GM12872 (cell line): ENCODE data around the gene RINL.

Experiments
- TF ChIP-seq, protein P1 (sequence below): IDR thresholded peaks from 3 replicates; pipeline ENCODE4 v1.5.1; 2011; ENCODE audit warnings: low read depth, mild to moderate bottlenecking, low read length, moderate library complexity; ENCODE audit not compliant: insufficient read depth

The RINL gene

DNA sequence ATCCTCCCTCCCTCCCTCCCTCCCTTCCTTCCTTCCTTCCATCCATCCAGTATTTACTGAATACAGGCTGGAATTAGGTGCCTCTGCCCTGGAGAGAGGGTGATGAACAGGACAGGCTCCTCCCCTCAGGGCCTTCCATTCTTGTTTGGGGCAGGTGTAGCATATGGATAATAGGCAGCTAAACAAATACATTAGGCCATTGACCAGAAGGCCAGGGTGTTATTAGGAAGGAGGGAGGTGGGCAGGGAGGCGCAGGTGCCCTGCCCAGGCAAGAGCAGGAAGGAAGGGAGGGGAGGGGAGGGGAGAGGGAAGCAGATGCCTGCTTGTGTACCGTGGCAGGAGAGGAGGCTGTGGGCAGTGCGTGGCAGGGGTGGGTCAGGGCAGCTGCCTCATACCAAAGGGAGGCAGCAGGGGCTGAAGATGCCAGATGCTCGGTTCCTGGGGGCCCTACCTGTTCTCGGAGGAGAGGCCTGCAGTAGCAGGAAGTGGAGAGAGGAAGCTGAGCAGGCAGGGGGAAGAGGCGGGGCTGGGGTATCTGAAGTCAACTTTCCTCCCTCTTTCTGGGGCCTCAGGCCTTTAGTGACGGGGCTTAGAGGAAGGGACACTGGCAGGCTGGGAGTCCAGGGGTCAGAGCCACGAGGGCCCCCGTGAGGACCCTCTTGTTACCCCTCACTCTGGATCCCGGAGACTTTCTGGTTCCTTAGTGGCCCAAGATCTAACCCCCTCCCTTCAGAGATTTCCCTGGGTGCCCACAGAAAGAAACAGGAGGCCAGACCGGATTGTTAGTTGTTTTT is at the start of gene RINL:
RINL (minus strand) TSS at position 495 of the 794 bp plus-strand sequence. CDS start 1,533 bp downstream, outside the sequence.
- TF ChIP-seq, protein P1, sequence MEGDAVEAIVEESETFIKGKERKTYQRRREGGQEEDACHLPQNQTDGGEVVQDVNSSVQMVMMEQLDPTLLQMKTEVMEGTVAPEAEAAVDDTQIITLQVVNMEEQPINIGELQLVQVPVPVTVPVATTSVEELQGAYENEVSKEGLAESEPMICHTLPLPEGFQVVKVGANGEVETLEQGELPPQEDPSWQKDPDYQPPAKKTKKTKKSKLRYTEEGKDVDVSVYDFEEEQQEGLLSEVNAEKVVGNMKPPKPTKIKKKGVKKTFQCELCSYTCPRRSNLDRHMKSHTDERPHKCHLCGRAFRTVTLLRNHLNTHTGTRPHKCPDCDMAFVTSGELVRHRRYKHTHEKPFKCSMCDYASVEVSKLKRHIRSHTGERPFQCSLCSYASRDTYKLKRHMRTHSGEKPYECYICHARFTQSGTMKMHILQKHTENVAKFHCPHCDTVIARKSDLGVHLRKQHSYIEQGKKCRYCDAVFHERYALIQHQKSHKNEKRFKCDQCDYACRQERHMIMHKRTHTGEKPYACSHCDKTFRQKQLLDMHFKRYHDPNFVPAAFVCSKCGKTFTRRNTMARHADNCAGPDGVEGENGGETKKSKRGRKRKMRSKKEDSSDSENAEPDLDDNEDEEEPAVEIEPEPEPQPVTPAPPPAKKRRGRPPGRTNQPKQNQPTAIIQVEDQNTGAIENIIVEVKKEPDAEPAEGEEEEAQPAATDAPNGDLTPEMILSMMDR = no peak

DNA sequence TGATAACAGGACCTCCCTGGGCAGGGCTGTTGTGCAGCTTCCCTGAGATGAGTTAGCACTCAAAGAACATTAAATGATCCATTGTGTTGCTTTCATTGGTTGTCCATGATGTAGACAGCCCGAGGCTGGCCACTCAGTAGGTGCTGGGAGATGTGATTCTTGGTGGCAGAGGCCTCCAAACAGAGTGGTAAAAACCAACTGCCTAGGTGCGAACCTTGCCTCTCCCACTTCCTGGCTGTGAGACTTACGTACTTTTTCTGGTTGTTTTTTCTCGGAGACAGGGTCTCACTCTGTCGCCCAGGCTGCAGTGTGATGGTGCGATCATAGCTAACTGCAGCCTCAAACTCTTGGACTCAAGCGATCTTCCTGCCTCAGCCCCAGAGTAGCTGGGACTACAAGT is 46.3 kb upstream of the RINL start:
- TF ChIP-seq, protein P1 = no peak

GRCh38 chr19:38922482-38922881 is 44.4 kb upstream of the RINL start:
- TF ChIP-seq, protein P1 = no peak

GRCh38 chr19:38921420-38922274 is 43.6 kb upstream of the RINL start:
- TF ChIP-seq, protein P1 = no peak

DNA sequence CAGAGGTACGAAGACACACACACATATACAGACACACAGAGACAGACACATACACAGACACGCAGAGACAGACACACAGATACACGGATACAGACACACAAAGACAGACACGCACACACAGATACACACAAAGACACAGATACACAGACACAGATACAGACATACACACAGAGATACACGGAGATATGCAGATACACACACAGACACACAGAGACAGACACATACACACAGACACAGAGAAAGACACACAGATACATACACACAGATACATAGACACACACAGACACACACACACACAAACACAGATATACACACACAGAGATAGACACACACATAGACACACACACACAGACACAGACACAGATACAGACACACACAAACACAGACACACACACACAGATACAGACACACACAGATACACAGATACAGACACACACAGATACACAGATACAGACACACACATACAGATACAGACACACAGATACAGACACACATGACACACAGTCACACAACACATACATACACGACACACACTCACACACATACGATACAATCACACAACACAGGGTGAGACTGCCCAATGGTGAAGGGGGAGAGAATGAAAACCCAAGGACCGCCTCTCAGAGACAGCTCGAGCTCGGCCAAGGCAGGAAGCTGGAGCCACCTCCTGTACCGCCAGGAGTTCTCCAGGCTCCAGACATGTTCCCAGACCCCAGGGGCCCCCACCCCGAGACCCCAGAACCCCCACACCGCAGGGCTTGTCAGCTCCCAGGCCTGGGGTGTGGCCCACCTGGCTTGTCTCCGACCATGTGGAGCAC is 42.7 kb upstream of the RINL start:
- TF ChIP-seq, protein P1 = no peak

- TF ChIP-seq, protein P1 = no peak
Measured at GRCh38 chr19:38919837-38920601, 41.9 kb upstream of the RINL start.
